ENCODE results near the gene MBTPS1. TPM values are rescaled to one million over a fixed set of nuclear protein-coding genes. Genes with fewer than 3 reads are reported as not detected.

Gene MBTPS1
- total RNA-seq, 1 experiment from 2014 or later = 56.1 TPM

DNA sequence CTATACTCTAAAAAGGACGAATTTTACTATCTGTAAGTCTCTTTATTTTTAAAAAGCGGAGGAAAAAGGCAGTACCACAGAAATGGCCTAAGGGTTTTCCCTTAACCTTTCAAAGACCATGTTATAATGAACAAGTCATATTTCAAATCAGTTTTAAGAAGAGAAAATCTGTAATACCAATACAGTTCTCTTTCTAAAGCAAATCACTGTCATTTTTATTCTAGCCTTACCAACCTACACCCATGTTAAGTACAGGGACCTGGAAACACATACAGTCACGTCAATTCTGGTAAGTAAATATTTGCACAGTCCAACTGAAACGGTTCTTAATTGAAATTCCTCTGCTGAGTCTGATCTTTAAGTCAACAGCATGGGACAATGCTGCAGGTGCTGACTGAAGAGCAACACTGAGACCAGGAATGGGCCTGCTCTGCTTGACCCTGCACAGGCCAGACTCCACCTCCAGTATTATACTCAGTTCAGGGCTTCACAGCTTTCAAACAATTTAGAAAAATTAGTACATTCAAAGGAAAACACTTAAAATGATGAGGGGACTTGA is 20.2 kb downstream of the MBTPS1 start:
- peaks cover 20% of the 10 kb centered on the region for H3K79me2 ChIP-seq (ENCODE audit: low read length)
- peaks cover 12% of the 10 kb centered on the region; the same call in 1 of the 2 replicates for H3K36me3 ChIP-seq (ENCODE audit: low read depth, low read length)
- H3K27ac ChIP-seq (ENCODE audit: low read length) = peak overlapping the region; percentile 26; the same call in 1 of the 2 replicates
- H3K9me3 ChIP-seq (ENCODE audit: low read length) = no peaks in the 10 kb centered on the region
- no peak overlapping the region for H3K4me3 ChIP-seq (ENCODE audit: low read length)
- TF ChIP-seq EZH2phosphoT487 (IDR thresholded peaks at IDR 0.05; ENCODE audit: borderline replicate concordance, low read length) = no peak
- TF ChIP-seq EZH2 (IDR thresholded peaks at IDR 0.05; ENCODE audit: low read length, unreplicated experiment) = no peak
- TF ChIP-seq, protein P1, sequence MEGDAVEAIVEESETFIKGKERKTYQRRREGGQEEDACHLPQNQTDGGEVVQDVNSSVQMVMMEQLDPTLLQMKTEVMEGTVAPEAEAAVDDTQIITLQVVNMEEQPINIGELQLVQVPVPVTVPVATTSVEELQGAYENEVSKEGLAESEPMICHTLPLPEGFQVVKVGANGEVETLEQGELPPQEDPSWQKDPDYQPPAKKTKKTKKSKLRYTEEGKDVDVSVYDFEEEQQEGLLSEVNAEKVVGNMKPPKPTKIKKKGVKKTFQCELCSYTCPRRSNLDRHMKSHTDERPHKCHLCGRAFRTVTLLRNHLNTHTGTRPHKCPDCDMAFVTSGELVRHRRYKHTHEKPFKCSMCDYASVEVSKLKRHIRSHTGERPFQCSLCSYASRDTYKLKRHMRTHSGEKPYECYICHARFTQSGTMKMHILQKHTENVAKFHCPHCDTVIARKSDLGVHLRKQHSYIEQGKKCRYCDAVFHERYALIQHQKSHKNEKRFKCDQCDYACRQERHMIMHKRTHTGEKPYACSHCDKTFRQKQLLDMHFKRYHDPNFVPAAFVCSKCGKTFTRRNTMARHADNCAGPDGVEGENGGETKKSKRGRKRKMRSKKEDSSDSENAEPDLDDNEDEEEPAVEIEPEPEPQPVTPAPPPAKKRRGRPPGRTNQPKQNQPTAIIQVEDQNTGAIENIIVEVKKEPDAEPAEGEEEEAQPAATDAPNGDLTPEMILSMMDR (conservative IDR thresholded peaks at IDR 0.05; ENCODE audit: low read depth, low read length) = no peak
- no peaks in the 10 kb centered on the region for H3K9me2 ChIP-seq (replicated peaks; ENCODE audit: low read length)
- no TSS peak for BruUV-seq (replicated peaks)
- intact Hi-C loops (cut with micrococcal nuclease) = no loop called here
- H4K20me1 ChIP-seq (ENCODE audit: low read length) = 0 out of 2 replicates have a peak, but pooled peaks cover 4% of the 10 kb centered on the region
- DNase-seq (peak; percentile 75), ATAC-seq (peak; percentile 98)
- no peak overlapping the region for H3K9ac ChIP-seq (ENCODE audit: low read length)
- no peaks in the 10 kb centered on the region for H3F3A ChIP-seq (ENCODE audit: low read length, unreplicated experiment)
- peak overlapping the region; percentile 66 for H3K4me2 ChIP-seq (ENCODE audit: low read length)
- H3K4me1 ChIP-seq (ENCODE audit: insufficient read depth, low read length) = peaks cover 26% of the 10 kb centered on the region
- H2AFZ ChIP-seq (ENCODE audit: low read length) = no peak overlapping the region
- POLR2A ChIA-PET (ENCODE audit: unreplicated experiment) = no interaction called here
- CTCF ChIA-PET = no interaction called here
- H3K27me3 ChIP-seq (ENCODE audit: low read length) = no peaks in the 10 kb centered on the region

DNA sequence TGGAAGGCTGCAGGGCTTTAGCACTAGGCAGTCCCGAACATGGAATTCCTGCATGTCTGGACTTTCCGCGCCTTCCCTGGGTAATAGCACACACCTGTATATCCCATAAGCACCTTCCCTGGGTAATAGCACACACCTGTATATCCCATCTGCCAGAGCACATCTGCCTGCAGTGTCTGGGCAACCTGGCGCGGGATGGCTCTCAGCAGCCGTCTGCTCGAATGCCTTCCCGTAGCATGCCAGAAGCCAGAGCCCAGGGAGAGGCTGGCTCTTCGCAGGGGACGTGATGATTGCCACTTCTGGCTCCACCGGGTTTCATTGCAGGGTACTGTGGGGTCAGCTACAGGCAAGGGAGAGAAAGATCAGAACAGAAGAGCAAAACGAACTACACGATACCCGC is 21.3 kb downstream of the MBTPS1 start:
- BruUV-seq (replicated peaks) = no TSS peak
- Histone ChIP-seq H3K4me1 (ENCODE audit: insufficient read depth, low read length) (peaks cover 26% of the 10 kb centered on the region), H3K9me3 (ENCODE audit: low read length) (no peaks in the 10 kb centered on the region), H3F3A (ENCODE audit: low read length, unreplicated experiment) (no peaks in the 10 kb centered on the region), H3K79me2 (ENCODE audit: low read length) (peaks cover 17% of the 10 kb centered on the region), H3K27me3 (ENCODE audit: low read length) (no peaks in the 10 kb centered on the region), H3K9me2 (replicated peaks; ENCODE audit: low read length) (no peaks in the 10 kb centered on the region), H3K9ac (ENCODE audit: low read length) (no peak overlapping the region), H3K36me3 (ENCODE audit: low read depth, low read length) (peaks cover 12% of the 10 kb centered on the region; the same call in 1 of the 2 replicates), H3K4me3 (ENCODE audit: low read length) (no peak overlapping the region), H2AFZ (ENCODE audit: low read length) (no peak overlapping the region), H4K20me1 (ENCODE audit: low read length) (0 out of 2 replicates have a peak, but pooled peaks cover 4% of the 10 kb centered on the region), H3K4me2 (ENCODE audit: low read length) (no peak overlapping the region), H3K27ac (ENCODE audit: low read length) (no peak overlapping the region)
- ChIA-PET POLR2A (ENCODE audit: unreplicated experiment) (no interaction called here), CTCF (no interaction called here)
- TF ChIP-seq EZH2 (IDR thresholded peaks at IDR 0.05; ENCODE audit: low read length, unreplicated experiment) = no peak
- TF ChIP-seq, protein P1 (conservative IDR thresholded peaks at IDR 0.05; ENCODE audit: low read depth, low read length) = no peak
- no peak for TF ChIP-seq EZH2phosphoT487 (IDR thresholded peaks at IDR 0.05; ENCODE audit: borderline replicate concordance, low read length)
- no peak for DNase-seq
- intact Hi-C loops (cut with micrococcal nuclease) = no loop called here
- ATAC-seq = no peak

DNA sequence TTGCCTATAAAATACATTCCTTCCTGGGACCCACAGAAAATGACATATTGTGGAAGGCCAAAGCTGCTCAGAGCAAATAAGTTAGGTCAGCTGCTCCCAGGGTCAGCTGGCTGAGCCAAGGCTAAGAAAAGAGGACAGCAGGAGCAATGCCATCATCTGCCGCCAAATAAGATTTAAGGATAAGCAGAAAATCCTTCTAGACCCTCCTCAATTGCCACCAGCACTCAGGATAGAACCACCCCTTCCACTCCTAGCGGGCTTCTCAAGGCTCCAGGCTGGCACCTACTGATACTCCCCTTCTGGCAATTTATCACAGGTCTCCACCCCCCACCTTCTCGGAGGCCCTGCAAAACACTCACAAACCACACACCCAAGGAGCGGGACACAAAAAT is 22.9 kb downstream of the MBTPS1 start:
- H3K4me3 ChIP-seq (ENCODE audit: low read length) = no peak overlapping the region
- CTCF ChIA-PET = no interaction called here
- DNase-seq (no peak), ATAC-seq (no peak)
- peaks cover 15% of the 10 kb centered on the region for H3K4me1 ChIP-seq (ENCODE audit: insufficient read depth, low read length)
- H3K36me3 ChIP-seq (ENCODE audit: low read depth, low read length) = peaks cover 11% of the 10 kb centered on the region; the same call in 1 of the 2 replicates
- H3K9ac ChIP-seq (ENCODE audit: low read length) = no peak overlapping the region
- no peak overlapping the region for H3K27ac ChIP-seq (ENCODE audit: low read length)
- BruUV-seq (replicated peaks) = no TSS peak
- POLR2A ChIA-PET (ENCODE audit: unreplicated experiment) = no interaction called here
- H3K9me3 ChIP-seq (ENCODE audit: low read length) = no peaks in the 10 kb centered on the region
- TF ChIP-seq, protein P1 (conservative IDR thresholded peaks at IDR 0.05; ENCODE audit: low read depth, low read length) = no peak
- TF ChIP-seq EZH2 (IDR thresholded peaks at IDR 0.05; ENCODE audit: low read length, unreplicated experiment) (no peak), EZH2phosphoT487 (IDR thresholded peaks at IDR 0.05; ENCODE audit: borderline replicate concordance, low read length) (no peak)
- no peaks in the 10 kb centered on the region for H3K9me2 ChIP-seq (replicated peaks; ENCODE audit: low read length)
- no peak overlapping the region for H2AFZ ChIP-seq (ENCODE audit: low read length)
- H3K79me2 ChIP-seq (ENCODE audit: low read length) = peaks cover 11% of the 10 kb centered on the region
- no peaks in the 10 kb centered on the region for H4K20me1 ChIP-seq (ENCODE audit: low read length)
- H3F3A ChIP-seq (ENCODE audit: low read length, unreplicated experiment) = no peaks in the 10 kb centered on the region
- intact Hi-C loops (cut with micrococcal nuclease) = no loop called here
- H3K27me3 ChIP-seq (ENCODE audit: low read length) = no peaks in the 10 kb centered on the region
- H3K4me2 ChIP-seq (ENCODE audit: low read length) = no peak overlapping the region
